Measurements from ENCODE around the gene SPZ1. TPM values are rescaled to one million over a fixed set of nuclear protein-coding genes. Genes with fewer than 3 reads are reported as not detected.
A peak's percentile ranks its signal among the peaks of the same experiment; 100 is the strongest.

Gene SPZ1
- total RNA-seq, 1 experiment from 2014 or later, result not detected

DNA sequence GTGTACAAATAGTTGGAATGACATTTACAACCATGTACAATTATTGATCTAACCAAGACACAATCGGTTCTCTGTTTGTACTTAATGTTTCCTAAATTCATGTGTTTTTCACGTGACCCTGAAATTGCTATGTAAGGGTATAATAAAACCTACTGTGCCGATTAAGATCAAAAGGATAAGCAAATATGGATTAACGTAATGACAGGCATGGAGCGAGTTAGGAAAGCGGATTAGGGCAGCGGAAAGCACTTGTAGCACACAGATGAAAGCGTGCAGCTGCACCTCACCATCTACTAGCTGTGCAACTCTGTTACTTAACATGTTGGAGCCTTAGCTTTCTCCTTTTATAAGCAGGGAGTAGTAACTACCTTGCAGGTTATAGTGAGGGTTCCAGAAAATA lies 49.7 kb downstream of the SPZ1 start:
- no TSS peak for BruUV-seq (replicated peaks)
- intact Hi-C loops (cut with micrococcal nuclease; ENCODE audit: unreplicated experiment), result no loop called here
- ChIA-PET CTCF (interaction anchor here (0.8 kb wide), 1 partner anchor 23 kb away, joined by 3 read pairs; no protein-coding TSS in a partner anchor), POLR2A (interaction anchor here (1.1 kb wide), 1 partner anchor 203 kb away, joined by 3 read pairs; no protein-coding TSS in a partner anchor)
- Mint-ChIP-seq H3K27me3 (ENCODE audit: insufficient read depth, unreplicated experiment) (no peaks in the 10 kb centered on the region), H3K4me3 (ENCODE audit: unreplicated experiment) (no peak overlapping the region), H3K27ac (ENCODE audit: unreplicated experiment) (no peak overlapping the region), H3K4me1 (ENCODE audit: low read depth, unreplicated experiment) (peaks cover 7% of the 10 kb centered on the region), H3K9me3 (ENCODE audit: unreplicated experiment) (no peaks in the 10 kb centered on the region), H3K36me3 (ENCODE audit: insufficient read depth, unreplicated experiment) (no peaks in the 10 kb centered on the region)
- Histone ChIP-seq H3K27me3 (replicated peaks; ENCODE audit: control insufficient read depth, insufficient read depth, low read length) (no peaks in the 10 kb centered on the region), H3K36me3 (ENCODE audit: control insufficient read depth, insufficient read depth, low read length) (no peaks in the 10 kb centered on the region), H3K9me3 (no peaks in the 10 kb centered on the region), H3K4me3 (ENCODE audit: low read depth, low read length) (no peak overlapping the region), H3K4me1 (no peaks in the 10 kb centered on the region)
- peak in 1 of 2 experiments; percentile 22 for DNase-seq
- TF ChIP-seq, protein P1, sequence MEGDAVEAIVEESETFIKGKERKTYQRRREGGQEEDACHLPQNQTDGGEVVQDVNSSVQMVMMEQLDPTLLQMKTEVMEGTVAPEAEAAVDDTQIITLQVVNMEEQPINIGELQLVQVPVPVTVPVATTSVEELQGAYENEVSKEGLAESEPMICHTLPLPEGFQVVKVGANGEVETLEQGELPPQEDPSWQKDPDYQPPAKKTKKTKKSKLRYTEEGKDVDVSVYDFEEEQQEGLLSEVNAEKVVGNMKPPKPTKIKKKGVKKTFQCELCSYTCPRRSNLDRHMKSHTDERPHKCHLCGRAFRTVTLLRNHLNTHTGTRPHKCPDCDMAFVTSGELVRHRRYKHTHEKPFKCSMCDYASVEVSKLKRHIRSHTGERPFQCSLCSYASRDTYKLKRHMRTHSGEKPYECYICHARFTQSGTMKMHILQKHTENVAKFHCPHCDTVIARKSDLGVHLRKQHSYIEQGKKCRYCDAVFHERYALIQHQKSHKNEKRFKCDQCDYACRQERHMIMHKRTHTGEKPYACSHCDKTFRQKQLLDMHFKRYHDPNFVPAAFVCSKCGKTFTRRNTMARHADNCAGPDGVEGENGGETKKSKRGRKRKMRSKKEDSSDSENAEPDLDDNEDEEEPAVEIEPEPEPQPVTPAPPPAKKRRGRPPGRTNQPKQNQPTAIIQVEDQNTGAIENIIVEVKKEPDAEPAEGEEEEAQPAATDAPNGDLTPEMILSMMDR (IDR thresholded peaks at IDR 0.05; ENCODE audit: insufficient read depth in 1 of 2, low read depth in 1 of 2, low read length in 1 of 2, severe bottlenecking in 1 of 2, unreplicated experiment in 1 of 2), result no peak

DNA sequence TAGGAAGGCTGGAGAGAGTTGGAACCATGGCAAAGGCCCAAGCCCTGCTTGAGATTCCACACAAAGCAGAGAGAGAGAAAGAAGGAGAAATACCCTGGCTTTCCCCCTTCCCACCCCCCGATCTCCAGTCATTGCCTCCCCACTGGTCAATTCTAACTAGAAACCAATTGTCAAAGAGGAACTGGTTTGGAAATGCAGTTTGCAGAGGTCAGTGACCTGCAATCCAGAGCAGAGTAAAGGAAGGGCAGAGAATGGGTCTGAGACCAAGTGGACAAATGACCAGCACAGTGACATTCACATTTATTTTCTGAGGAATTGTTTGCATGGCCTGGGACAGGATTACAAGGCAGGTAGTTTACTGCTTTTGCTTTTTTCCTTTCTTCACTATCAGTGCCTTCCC lies 50.6 kb downstream of the SPZ1 start:
- no peak overlapping the region for H3K4me3 Mint-ChIP-seq (ENCODE audit: unreplicated experiment)
- no peaks in the 10 kb centered on the region for H3K36me3 Mint-ChIP-seq (ENCODE audit: insufficient read depth, unreplicated experiment)
- no peaks in the 10 kb centered on the region for H3K27me3 Mint-ChIP-seq (ENCODE audit: insufficient read depth, unreplicated experiment)
- H3K36me3 ChIP-seq (ENCODE audit: control insufficient read depth, insufficient read depth, low read length), result no peaks in the 10 kb centered on the region
- no peak for DNase-seq
- no peak overlapping the region for H3K27ac Mint-ChIP-seq (ENCODE audit: unreplicated experiment)
- no peak overlapping the region for H3K4me3 ChIP-seq (ENCODE audit: low read depth, low read length)
- intact Hi-C loops (cut with micrococcal nuclease; ENCODE audit: unreplicated experiment), result no loop called here
- no peaks in the 10 kb centered on the region for H3K4me1 ChIP-seq
- no peaks in the 10 kb centered on the region for H3K27me3 ChIP-seq (replicated peaks; ENCODE audit: control insufficient read depth, insufficient read depth, low read length)
- no peaks in the 10 kb centered on the region for H3K9me3 Mint-ChIP-seq (ENCODE audit: unreplicated experiment)
- H3K9me3 ChIP-seq, result no peaks in the 10 kb centered on the region
- peaks cover 7% of the 10 kb centered on the region for H3K4me1 Mint-ChIP-seq (ENCODE audit: low read depth, unreplicated experiment)
- TF ChIP-seq, protein P1 (IDR thresholded peaks at IDR 0.05; ENCODE audit: insufficient read depth in 1 of 2, low read depth in 1 of 2, low read length in 1 of 2, severe bottlenecking in 1 of 2, unreplicated experiment in 1 of 2), result no peak
- BruUV-seq (replicated peaks), result no TSS peak
- ChIA-PET POLR2A (interaction anchor here (1.1 kb wide), 1 partner anchor 204 kb away, joined by 3 read pairs; no protein-coding TSS in a partner anchor), CTCF (no interaction called here)

Other genes starting within 250 kb of the SPZ1 start
- gene SERINC5, start 64.0 kb upstream of the SPZ1 start, total RNA-seq (2022), result 225 and 226 TPM in 2 replicates
- gene ZFYVE16, start 88.1 kb downstream of the SPZ1 start, total RNA-seq (2022), result 46.9 and 50.2 TPM in 2 replicates
- gene FAM151B, start 168.1 kb downstream of the SPZ1 start, total RNA-seq (2022), result 2.4 TPM in 2 replicates

Data from Caco-2 (cell line).